C4-2B (cell line): ENCODE measurements around the gene DNAAF3.

Experiments used
- ZFX ChIP-seq: fragments of 450-650 bp; IDR thresholded peaks from 2 replicates; pipeline ENCODE4 v1.6.1; 2017
- TF ChIP-seq, protein P1 (sequence below): fragments of 450-650 bp; conservative IDR thresholded peaks from 2 replicates; pipeline ENCODE4 v1.5.1; 2017; ENCODE audit warnings: mild to moderate bottlenecking

DNA sequence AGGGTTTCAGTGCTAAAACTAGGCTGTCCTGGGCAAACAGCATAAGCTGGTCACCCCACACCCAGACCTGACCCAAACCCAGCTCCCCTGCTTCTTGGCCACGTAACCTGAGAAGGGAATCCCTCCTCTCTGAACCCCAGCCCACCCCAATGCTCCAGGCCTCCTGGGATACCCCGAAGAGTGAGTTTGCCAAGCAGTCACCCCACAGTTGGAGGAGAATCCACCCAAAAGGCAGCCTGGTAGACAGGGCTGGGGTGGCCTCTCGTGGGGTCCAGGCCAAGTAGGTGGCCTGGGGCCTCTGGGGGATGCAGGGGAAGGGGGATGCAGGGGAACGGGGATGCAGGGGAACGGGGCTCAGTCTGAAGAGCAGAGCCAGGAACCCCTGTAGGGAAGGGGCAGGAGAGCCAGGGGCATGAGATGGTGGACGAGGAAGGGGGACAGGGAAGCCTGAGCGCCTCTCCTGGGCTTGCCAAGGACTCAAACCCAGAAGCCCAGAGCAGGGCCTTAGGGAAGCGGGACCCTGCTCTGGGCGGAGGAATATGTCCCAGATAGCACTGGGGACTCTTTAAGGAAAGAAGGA is 51.8 kb downstream of the DNAAF3 start:
- TF ChIP-seq, protein P1, sequence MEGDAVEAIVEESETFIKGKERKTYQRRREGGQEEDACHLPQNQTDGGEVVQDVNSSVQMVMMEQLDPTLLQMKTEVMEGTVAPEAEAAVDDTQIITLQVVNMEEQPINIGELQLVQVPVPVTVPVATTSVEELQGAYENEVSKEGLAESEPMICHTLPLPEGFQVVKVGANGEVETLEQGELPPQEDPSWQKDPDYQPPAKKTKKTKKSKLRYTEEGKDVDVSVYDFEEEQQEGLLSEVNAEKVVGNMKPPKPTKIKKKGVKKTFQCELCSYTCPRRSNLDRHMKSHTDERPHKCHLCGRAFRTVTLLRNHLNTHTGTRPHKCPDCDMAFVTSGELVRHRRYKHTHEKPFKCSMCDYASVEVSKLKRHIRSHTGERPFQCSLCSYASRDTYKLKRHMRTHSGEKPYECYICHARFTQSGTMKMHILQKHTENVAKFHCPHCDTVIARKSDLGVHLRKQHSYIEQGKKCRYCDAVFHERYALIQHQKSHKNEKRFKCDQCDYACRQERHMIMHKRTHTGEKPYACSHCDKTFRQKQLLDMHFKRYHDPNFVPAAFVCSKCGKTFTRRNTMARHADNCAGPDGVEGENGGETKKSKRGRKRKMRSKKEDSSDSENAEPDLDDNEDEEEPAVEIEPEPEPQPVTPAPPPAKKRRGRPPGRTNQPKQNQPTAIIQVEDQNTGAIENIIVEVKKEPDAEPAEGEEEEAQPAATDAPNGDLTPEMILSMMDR = no peak
- TF ChIP-seq ZFX = no peak
